ENCODE measurements around the gene MTMR2. TPM values are rescaled to one million over a fixed set of nuclear protein-coding genes. Genes with fewer than 3 reads are reported as not detected.

Gene MTMR2
- total and polyA plus RNA-seq, 12 donors = 6.9 to 31.6 (median 23.7) TPM

GRCh38 chr11:95908826-95909225 lies 15.1 kb downstream of the MTMR2 start:
- Histone ChIP-seq H3K27me3 (no peaks in the 10 kb centered on the region), H3K4me1 (replicated peaks in 1 of 2) (peaks cover 9 to 22% of the 10 kb centered on the region in 2 donors), H3K36me3 (replicated peaks in 1 of 2) (no peaks in the 10 kb centered on the region), H3K9me3 (replicated peaks in 1 of 3) (no peaks in the 10 kb centered on the region), H3K4me3 (no peak overlapping the region), H3K27ac (no peak overlapping the region)
- no peak for DNase-seq
- TF ChIP-seq CTCF (IDR thresholded peaks at IDR 0.05) = no peak
- TF ChIP-seq POLR2A (IDR thresholded peaks at IDR 0.05) = no peak
- intact Hi-C loops (cut with DNase I) = no loop called here

GRCh38 chr11:95907476-95907875 lies 16.4 kb downstream of the MTMR2 start:
- Histone ChIP-seq H3K9me3 (replicated peaks in 1 of 3) (no peaks in the 10 kb centered on the region), H3K4me1 (replicated peaks in 1 of 2) (peaks cover 9 to 19% of the 10 kb centered on the region in 2 donors), H3K27ac (no peak overlapping the region), H3K27me3 (no peaks in the 10 kb centered on the region), H3K36me3 (replicated peaks in 1 of 2) (no peaks in the 10 kb centered on the region), H3K4me3 (no peak overlapping the region)
- 91 to 97% (median 94%) methylated on average over 5 of the region's 5 CpGs for WGBS, 4 donors
- intact Hi-C loops (cut with DNase I) = no loop called here
- TF ChIP-seq POLR2A (IDR thresholded peaks at IDR 0.05) (no peak), CTCF (IDR thresholded peaks at IDR 0.05) (no peak)
- DNase-seq = no peak

- Histone ChIP-seq H3K36me3 (replicated peaks in 1 of 2) (no peaks in the 10 kb centered on the region), H3K27me3 (no peaks in the 10 kb centered on the region), H3K27ac (no peak overlapping the region), H3K4me3 (no peak overlapping the region), H3K4me1 (replicated peaks in 1 of 2) (no peaks in the 10 kb centered on the region), H3K9me3 (replicated peaks in 1 of 3) (no peaks in the 10 kb centered on the region)
- no peak for DNase-seq
- 76 to 81% (median 81%) methylated on average over 5 of the region's 5 CpGs for WGBS, 4 donors
- TF ChIP-seq CTCF (IDR thresholded peaks at IDR 0.05) (no peak), POLR2A (IDR thresholded peaks at IDR 0.05) (no peak)
- intact Hi-C loops (cut with DNase I) = no loop called here
Measured at GRCh38 chr11:95904009-95904650, 19.8 kb downstream of the MTMR2 start.

- DNase-seq = no peak
- peaks cover 0 to 4% of the 10 kb centered on the region in 2 donors for H3K4me1 ChIP-seq (replicated peaks in 1 of 2)
- H3K27me3 ChIP-seq = no peaks in the 10 kb centered on the region
- TF ChIP-seq POLR2A (IDR thresholded peaks at IDR 0.05) = no peak
- no peak for TF ChIP-seq CTCF (IDR thresholded peaks at IDR 0.05)
- H3K4me3 ChIP-seq = no peak overlapping the region
- no peak overlapping the region for H3K27ac ChIP-seq
- no peaks in the 10 kb centered on the region for H3K36me3 ChIP-seq (replicated peaks in 1 of 2)
- WGBS, 4 donors = 49 to 95% (median 67%) methylated on average over 2 of the region's 2 CpGs
- intact Hi-C loops (cut with DNase I) = no loop called here
- H3K9me3 ChIP-seq (replicated peaks in 1 of 3) = no peaks in the 10 kb centered on the region
Measured at GRCh38 chr11:95898782-95899181, 25.1 kb downstream of the MTMR2 start.

Data from adrenal gland (tissue), 12 donors.